ENCODE results near the gene SH3PXD2A. TPM values are rescaled to one million over a fixed set of nuclear protein-coding genes. Genes with fewer than 3 reads are reported as not detected.

Gene SH3PXD2A
- total RNA-seq, 2 experiments from 2014 or later = 6.9 to 7.0 TPM

DNA sequence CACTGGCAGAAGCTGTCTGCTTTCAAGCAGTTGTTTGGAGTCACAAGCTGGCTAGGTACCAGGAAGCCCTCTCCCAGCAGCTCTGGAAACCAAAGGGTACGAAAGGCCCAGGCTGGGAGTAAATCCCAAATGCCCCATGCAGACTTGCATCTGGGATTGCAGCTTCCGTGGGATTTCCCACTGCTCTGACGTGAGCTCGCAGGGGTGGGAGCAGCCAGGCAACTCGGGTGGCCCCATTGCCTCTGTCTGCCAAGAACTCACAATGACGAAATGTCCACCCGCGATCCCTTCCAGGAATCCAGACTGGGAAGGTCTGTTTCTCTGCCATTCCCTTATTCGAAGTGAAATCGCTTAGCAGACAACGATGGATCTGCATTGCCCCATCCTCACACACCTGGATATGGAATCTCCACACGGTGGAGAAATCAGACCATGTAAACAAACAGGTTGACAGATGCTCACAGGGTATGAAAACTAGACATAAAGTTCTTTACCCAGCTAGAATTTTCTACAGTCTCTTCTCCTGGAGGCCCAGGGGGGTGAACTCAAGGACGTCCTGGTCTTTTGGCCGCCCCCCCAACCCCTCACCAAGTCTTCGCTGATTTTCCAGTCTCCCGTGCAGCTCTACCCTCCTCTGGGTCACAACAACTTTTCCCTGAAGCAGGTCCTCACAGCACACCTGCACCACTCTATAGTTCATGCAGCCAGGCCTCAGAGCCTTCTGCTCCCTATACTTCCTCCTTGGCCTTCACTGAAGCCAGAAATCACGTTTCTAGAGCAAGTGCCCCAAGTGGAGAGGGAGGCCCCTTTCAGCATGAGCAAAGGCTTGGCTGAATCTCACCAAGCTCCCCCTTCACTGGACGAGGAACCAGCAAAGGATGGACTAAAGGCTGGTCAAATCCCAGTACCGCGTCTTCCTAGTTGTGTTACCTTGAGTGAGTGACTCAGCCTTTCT, 20.0 kb downstream of the SH3PXD2A start:
- Histone ChIP-seq H3K9me3 (ENCODE audit: control insufficient read depth in 1 of 2, insufficient read depth in 1 of 2, low read length in 2 of 2) (no peaks in the 10 kb centered on the region), H3K27ac (ENCODE audit: low read depth in 1 of 2, low read length in 2 of 2) (no peak overlapping the region), H3K36me3 (ENCODE audit: insufficient read depth, low read length) (no peaks in the 10 kb centered on the region), H3K4me1 (ENCODE audit: insufficient read depth, low read length) (no peaks in the 10 kb centered on the region), H3K27me3 (ENCODE audit: control insufficient read depth in 1 of 2, insufficient read depth in 2 of 2, low read length in 2 of 2) (no peaks in the 10 kb centered on the region), H3K4me3 (ENCODE audit: low read length) (no peak overlapping the region)
- no peaks in the 10 kb centered on the region for H3K36me3 Mint-ChIP-seq (ENCODE audit: low read depth)
- ChIA-PET POLR2A (no interaction called here), CTCF (interaction anchor here (0.6 kb wide), 1 partner anchor 13 kb away, joined by 4 read pairs; no protein-coding TSS in a partner anchor)
- no peaks in the 10 kb centered on the region for H3K9me3 Mint-ChIP-seq
- H3K27ac Mint-ChIP-seq = no peak overlapping the region
- ATAC-seq (ENCODE audit: poor library complexity) (no peak), DNase-seq (no peak)
- intact Hi-C loops (cut with DNase I, micrococcal nuclease) = no loop called here
- H3K4me3 Mint-ChIP-seq = no peak overlapping the region
- no peaks in the 10 kb centered on the region for H3K4me1 Mint-ChIP-seq (ENCODE audit: low read depth)
- H3K27me3 Mint-ChIP-seq = no peaks in the 10 kb centered on the region
- TF ChIP-seq, protein P1, sequence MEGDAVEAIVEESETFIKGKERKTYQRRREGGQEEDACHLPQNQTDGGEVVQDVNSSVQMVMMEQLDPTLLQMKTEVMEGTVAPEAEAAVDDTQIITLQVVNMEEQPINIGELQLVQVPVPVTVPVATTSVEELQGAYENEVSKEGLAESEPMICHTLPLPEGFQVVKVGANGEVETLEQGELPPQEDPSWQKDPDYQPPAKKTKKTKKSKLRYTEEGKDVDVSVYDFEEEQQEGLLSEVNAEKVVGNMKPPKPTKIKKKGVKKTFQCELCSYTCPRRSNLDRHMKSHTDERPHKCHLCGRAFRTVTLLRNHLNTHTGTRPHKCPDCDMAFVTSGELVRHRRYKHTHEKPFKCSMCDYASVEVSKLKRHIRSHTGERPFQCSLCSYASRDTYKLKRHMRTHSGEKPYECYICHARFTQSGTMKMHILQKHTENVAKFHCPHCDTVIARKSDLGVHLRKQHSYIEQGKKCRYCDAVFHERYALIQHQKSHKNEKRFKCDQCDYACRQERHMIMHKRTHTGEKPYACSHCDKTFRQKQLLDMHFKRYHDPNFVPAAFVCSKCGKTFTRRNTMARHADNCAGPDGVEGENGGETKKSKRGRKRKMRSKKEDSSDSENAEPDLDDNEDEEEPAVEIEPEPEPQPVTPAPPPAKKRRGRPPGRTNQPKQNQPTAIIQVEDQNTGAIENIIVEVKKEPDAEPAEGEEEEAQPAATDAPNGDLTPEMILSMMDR (IDR thresholded peaks at IDR 0.05) = no peak

DNA sequence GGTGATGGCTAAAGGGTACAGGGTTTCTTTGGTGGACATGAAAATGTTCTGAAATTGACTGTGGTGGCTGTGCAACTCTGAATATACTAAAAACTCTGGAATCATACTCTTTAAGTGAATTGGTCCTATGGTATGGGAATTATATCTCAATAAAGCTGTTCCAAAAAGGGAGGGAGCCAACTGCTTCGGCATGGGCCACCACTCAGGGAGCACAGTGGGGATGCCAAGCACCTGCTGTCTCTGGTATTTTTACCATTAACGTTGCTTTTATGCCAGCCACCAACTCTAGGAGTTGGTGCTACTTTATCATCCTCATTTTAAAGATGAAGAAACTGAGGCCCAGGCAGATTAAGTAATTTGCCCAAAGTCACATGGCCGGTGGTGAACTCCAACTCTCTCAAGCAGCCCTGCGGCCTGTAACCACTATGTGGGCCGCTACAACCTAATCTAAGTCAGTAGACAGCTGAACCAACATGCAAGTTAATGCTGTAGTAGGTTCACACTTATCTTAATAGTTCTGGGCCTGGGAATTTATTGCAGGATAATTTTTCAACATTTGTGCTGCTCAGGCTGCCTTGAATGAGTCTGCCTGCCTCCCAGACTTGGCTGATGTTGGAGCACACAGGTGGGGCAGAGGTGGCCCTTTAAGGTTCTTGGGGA, 20.8 kb downstream of the SH3PXD2A start:
- intact Hi-C loops (cut with DNase I, micrococcal nuclease) = no loop called here
- ChIA-PET POLR2A (no interaction called here), CTCF (no interaction called here)
- ATAC-seq (ENCODE audit: poor library complexity) (no peak), DNase-seq (no peak)
- no peaks in the 10 kb centered on the region for H3K4me1 ChIP-seq (ENCODE audit: insufficient read depth, low read length)
- H3K36me3 ChIP-seq (ENCODE audit: insufficient read depth, low read length) = no peaks in the 10 kb centered on the region
- Mint-ChIP-seq H3K9me3 (no peaks in the 10 kb centered on the region), H3K27ac (no peak overlapping the region), H3K36me3 (ENCODE audit: low read depth) (no peaks in the 10 kb centered on the region), H3K4me1 (ENCODE audit: low read depth) (no peaks in the 10 kb centered on the region), H3K27me3 (no peaks in the 10 kb centered on the region), H3K4me3 (no peak overlapping the region)
- H3K4me3 ChIP-seq (ENCODE audit: low read length) = no peak overlapping the region
- H3K9me3 ChIP-seq (ENCODE audit: control insufficient read depth in 1 of 2, insufficient read depth in 1 of 2, low read length in 2 of 2) = no peaks in the 10 kb centered on the region
- TF ChIP-seq, protein P1 (IDR thresholded peaks at IDR 0.05) = no peak
- no peak overlapping the region for H3K27ac ChIP-seq (ENCODE audit: low read depth in 1 of 2, low read length in 2 of 2)
- H3K27me3 ChIP-seq (ENCODE audit: control insufficient read depth in 1 of 2, insufficient read depth in 2 of 2, low read length in 2 of 2) = no peaks in the 10 kb centered on the region

DNA sequence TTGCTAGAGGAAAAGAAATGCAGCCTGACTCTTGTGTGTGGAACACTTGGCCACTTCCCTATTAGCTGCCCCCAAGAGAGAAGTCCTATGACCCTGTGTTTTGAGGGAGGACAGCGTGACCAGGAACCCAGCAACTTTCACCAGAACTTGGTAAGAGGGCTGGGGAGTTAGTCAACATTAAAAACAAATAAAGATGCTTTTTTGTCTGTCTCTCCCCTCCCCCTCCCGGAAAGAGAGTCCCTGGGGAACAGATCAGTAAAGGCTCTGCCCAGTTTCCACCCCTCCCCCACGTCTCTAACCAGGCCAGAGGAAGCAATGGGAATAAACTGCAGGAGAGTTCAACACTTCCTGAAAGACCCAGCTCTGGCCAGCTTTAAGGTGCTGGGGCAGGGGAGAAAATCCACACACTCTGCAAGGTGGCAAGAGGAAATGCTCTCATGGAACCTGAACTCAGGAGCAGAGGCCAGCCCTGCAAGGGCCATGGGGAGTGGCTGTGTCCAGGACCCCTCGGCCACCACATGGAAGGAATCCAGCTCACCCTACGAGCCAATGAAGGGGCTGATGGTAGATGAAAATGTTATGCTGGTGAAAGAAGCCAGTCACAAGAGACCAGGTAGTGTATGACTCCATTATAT, 21.5 kb downstream of the SH3PXD2A start:
- H3K27ac ChIP-seq (ENCODE audit: low read depth in 1 of 2, low read length in 2 of 2) = no peak overlapping the region
- H3K27ac Mint-ChIP-seq = no peak overlapping the region
- no peak overlapping the region for H3K4me3 ChIP-seq (ENCODE audit: low read length)
- H3K4me3 Mint-ChIP-seq = no peak overlapping the region
- POLR2A ChIA-PET = no interaction called here
- intact Hi-C loops (cut with DNase I, micrococcal nuclease) = no loop called here
- no peaks in the 10 kb centered on the region for H3K4me1 Mint-ChIP-seq (ENCODE audit: low read depth)
- DNase-seq (no peak), ATAC-seq (ENCODE audit: poor library complexity) (no peak)
- H3K27me3 ChIP-seq (ENCODE audit: control insufficient read depth in 1 of 2, insufficient read depth in 2 of 2, low read length in 2 of 2) = no peaks in the 10 kb centered on the region
- H3K27me3 Mint-ChIP-seq = no peaks in the 10 kb centered on the region
- CTCF ChIA-PET = no interaction called here
- no peaks in the 10 kb centered on the region for H3K9me3 ChIP-seq (ENCODE audit: control insufficient read depth in 1 of 2, insufficient read depth in 1 of 2, low read length in 2 of 2)
- no peaks in the 10 kb centered on the region for H3K36me3 Mint-ChIP-seq (ENCODE audit: low read depth)
- no peaks in the 10 kb centered on the region for H3K9me3 Mint-ChIP-seq
- H3K36me3 ChIP-seq (ENCODE audit: insufficient read depth, low read length) = no peaks in the 10 kb centered on the region
- no peaks in the 10 kb centered on the region for H3K4me1 ChIP-seq (ENCODE audit: insufficient read depth, low read length)
- TF ChIP-seq, protein P1 (IDR thresholded peaks at IDR 0.05) = no peak
